ENCODE data around the gene WWTR1. TPM values are rescaled to one million over a fixed set of nuclear protein-coding genes. Genes with fewer than 3 reads are reported as not detected.

Gene WWTR1
- total and polyA plus RNA-seq, 4 donors = 93.5 to 225 (median 131) TPM

DNA sequence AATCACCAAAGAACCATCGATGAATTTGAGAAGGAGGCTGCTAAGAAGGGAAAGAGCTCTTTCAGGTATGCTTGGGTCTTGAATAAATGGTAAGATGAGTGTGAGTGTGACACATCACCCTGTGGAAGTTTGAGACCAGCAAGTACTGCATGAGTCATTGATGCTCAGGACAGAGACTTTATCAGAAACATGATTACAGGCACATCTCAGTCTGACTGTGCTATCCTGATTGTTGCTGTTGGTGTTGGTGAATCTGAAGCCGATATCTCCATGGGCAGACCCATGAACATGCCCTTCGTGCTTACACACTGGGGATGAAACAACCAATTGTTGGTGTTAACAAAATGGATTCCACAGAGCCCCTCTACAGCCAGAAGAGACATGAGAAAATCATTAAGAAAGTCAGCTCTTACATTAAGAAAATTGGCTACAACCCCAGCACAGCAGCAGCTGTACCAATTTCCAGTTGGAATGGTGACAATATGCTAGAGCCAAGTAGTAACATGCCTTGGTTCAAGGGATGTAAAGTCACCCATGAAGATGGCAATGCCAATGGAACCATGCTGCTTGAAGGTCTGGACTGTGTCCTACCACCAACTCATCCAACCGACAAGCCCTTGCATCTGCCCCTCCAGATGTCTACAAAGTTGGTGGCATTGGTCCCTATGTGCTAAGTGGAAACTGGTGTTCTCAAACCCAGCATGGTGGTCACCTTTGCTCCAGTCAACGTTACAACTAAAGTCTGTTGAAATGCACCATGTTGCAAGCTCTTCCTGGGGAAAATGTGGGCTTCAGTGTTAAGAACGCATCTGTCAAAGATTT, 162.9 kb downstream of the WWTR1 start:
- H3K36me3 ChIP-seq (ENCODE audit: control insufficient read depth in 1 of 2, insufficient read depth in 2 of 2, low read length in 1 of 2) = no peaks in the 10 kb centered on the region
- no peaks in the 10 kb centered on the region for H3K4me1 ChIP-seq (ENCODE audit: control insufficient read depth in 1 of 2, insufficient read depth in 2 of 2, low read length in 2 of 2)
- H3K27me3 ChIP-seq (ENCODE audit: control insufficient read depth in 1 of 2, insufficient read depth in 2 of 2, low read length in 1 of 2) = no peaks in the 10 kb centered on the region
- intact Hi-C loops (cut with DNase I) = loop anchor here in 1 of 2 donors (5.0 kb wide), 1 partner anchor 277 kb away; no protein-coding TSS in a partner anchor
- no peak overlapping the region for H3K4me3 ChIP-seq (ENCODE audit: low read length in 2 of 2)
- no peak for DNase-seq
- ATAC-seq (ENCODE audit: low FRiP score) = no peak
- H3K27ac ChIP-seq (ENCODE audit: low read depth in 1 of 2, low read length in 2 of 2) = no peak overlapping the region
- WGBS, 2 donors = 95 to 96% methylated on average over 6 of the region's 6 CpGs
- no peaks in the 10 kb centered on the region for H3K9me3 ChIP-seq (ENCODE audit: control insufficient read depth, low read length)

DNA sequence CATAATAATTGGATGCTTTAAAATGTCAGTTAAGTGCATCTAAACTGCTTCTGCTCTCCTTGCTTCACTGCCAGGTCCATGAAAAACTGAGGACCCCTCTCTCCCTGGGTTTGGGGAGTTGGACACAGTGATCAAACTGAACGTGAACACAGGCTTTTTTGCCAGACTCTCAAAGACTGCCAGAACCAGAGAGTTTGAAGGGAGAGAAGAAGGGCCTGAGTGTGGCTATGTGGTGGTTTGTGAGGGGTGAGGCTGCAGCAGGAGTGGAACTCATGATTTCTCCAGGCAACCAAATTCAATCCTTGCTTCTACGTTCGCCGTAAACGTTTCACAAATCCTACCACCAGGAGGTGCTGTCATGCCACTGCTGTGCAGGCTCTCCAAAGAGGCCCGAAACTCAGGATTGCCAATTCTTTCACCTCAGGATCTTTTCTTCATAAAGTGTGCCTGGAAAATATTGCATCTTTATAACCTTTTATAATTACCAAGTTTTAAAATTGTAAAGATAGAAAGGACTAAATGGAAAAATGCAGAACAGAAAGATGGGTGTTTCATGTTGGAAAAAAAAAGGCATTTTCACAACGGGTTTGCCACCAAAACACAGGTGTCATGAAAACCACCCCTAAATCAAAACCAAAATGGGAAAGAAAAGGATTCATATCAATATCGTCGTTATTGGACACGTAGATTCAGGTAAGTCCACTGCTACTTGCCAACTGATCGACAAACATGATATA, 163.6 kb downstream of the WWTR1 start:
- 28 to 29% methylated on average over 10 to 11 of the region's 11 CpGs for WGBS, 2 donors
- H3K27ac ChIP-seq (ENCODE audit: low read depth in 1 of 2, low read length in 2 of 2) = no peak overlapping the region
- H3K36me3 ChIP-seq (ENCODE audit: control insufficient read depth in 1 of 2, insufficient read depth in 2 of 2, low read length in 1 of 2) = no peaks in the 10 kb centered on the region
- intact Hi-C loops (cut with DNase I) = loop anchor here in 1 of 2 donors (5.0 kb wide), 1 partner anchor 278 kb away; no protein-coding TSS in a partner anchor
- DNase-seq (peak; percentile 74 to 83), ATAC-seq (ENCODE audit: low FRiP score) (peak; percentile 77)
- no peaks in the 10 kb centered on the region for H3K27me3 ChIP-seq (ENCODE audit: control insufficient read depth in 1 of 2, insufficient read depth in 2 of 2, low read length in 1 of 2)
- no peaks in the 10 kb centered on the region for H3K4me1 ChIP-seq (ENCODE audit: control insufficient read depth in 1 of 2, insufficient read depth in 2 of 2, low read length in 2 of 2)
- no peaks in the 10 kb centered on the region for H3K9me3 ChIP-seq (ENCODE audit: control insufficient read depth, low read length)
- no peak overlapping the region for H3K4me3 ChIP-seq (ENCODE audit: low read length in 2 of 2)

DNA sequence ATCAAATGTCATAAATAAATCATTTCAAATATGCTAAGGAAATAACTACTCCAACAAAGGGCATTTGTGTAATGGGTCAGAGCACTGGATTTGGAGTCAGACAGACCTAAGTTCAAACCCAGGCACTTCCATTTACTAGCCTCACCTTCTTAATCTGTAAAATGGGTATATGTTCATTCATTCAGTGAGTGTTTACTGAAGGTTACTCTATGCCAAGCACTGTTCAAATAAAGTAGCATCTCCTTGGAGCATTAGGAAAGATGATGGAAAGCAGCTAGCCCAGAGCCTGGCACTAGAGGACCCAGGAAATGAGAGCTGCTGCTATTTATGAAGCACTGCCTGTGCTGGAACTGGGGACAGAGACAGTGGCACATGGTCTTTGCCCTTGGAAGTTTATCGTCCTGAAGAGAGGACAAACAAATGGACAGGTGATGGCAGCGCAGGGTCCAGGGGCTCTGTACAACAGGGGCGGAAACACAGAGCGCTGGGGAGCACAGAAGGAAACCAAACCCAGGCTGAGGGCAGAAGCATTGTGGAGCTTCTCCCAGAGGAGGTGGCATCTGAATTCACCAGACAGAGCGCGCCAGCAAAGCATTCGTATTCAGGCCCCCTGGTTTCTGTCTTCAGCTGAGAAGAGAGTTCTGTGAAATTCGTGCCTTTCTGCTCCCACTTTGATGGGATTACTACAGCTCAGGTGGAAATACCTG, 164.4 kb downstream of the WWTR1 start:
- ATAC-seq (ENCODE audit: low FRiP score) (no peak), DNase-seq (no peak)
- Histone ChIP-seq H3K36me3 (ENCODE audit: control insufficient read depth in 1 of 2, insufficient read depth in 2 of 2, low read length in 1 of 2) (no peaks in the 10 kb centered on the region), H3K9me3 (ENCODE audit: control insufficient read depth, low read length) (no peaks in the 10 kb centered on the region), H3K4me3 (ENCODE audit: low read length in 2 of 2) (no peak overlapping the region), H3K4me1 (ENCODE audit: control insufficient read depth in 1 of 2, insufficient read depth in 2 of 2, low read length in 2 of 2) (no peaks in the 10 kb centered on the region), H3K27me3 (ENCODE audit: control insufficient read depth in 1 of 2, insufficient read depth in 2 of 2, low read length in 1 of 2) (no peaks in the 10 kb centered on the region), H3K27ac (ENCODE audit: low read depth in 1 of 2, low read length in 2 of 2) (no peak overlapping the region)
- WGBS, 2 donors = 80 to 84% methylated on average over 8 of the region's 8 CpGs
- intact Hi-C loops (cut with DNase I) = loop anchor here in 1 of 2 donors (5.0 kb wide), 1 partner anchor 279 kb away; no protein-coding TSS in a partner anchor

DNA sequence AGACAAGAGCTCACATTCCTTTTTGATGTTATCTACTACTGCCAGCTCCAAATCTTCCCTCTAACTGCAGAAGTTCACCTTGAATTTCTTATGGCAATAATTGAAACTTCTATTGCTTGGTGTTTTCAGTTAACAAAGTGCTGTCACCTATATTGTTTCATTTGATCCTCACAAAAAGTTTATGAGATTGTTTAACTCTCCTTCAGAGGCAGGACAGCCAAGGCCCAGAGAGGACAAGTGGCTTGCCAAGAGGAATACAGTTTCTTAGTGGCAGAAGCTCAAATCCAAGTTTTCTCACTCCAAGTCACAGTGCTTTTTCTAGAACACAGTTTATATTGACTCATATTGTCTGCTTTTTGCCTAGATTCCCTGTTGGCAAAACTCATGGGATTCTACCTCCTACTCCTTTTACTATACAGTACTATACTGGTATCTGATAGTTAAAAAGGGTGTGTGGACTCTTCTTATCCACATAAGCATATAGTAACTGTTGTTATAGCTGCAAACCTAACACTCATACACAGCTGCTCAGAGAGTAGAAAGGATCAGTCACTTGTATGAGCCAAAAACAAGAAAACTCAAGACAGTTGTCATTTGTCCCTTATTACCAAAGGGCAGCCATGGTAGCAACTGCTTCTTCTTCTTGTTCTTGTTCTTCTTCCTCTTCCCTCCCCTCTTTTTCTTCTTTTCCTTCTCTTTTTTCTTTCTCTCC, 167.4 kb downstream of the WWTR1 start:
- no peaks in the 10 kb centered on the region for H3K36me3 ChIP-seq (ENCODE audit: control insufficient read depth in 1 of 2, insufficient read depth in 2 of 2, low read length in 1 of 2)
- H3K27me3 ChIP-seq (ENCODE audit: control insufficient read depth in 1 of 2, insufficient read depth in 2 of 2, low read length in 1 of 2) = no peaks in the 10 kb centered on the region
- H3K9me3 ChIP-seq (ENCODE audit: control insufficient read depth, low read length) = no peaks in the 10 kb centered on the region
- H3K27ac ChIP-seq (ENCODE audit: low read depth in 1 of 2, low read length in 2 of 2) = peak overlapping the region in 1 of 2 donors; percentile 18
- intact Hi-C loops (cut with DNase I) = loop anchor here in 1 of 2 donors (5.0 kb wide), 1 partner anchor 282 kb away; no protein-coding TSS in a partner anchor
- H3K4me3 ChIP-seq (ENCODE audit: low read length in 2 of 2) = no peak overlapping the region
- no peaks in the 10 kb centered on the region for H3K4me1 ChIP-seq (ENCODE audit: control insufficient read depth in 1 of 2, insufficient read depth in 2 of 2, low read length in 2 of 2)
- ATAC-seq (ENCODE audit: low FRiP score) (no peak), DNase-seq (no peak)

DNA sequence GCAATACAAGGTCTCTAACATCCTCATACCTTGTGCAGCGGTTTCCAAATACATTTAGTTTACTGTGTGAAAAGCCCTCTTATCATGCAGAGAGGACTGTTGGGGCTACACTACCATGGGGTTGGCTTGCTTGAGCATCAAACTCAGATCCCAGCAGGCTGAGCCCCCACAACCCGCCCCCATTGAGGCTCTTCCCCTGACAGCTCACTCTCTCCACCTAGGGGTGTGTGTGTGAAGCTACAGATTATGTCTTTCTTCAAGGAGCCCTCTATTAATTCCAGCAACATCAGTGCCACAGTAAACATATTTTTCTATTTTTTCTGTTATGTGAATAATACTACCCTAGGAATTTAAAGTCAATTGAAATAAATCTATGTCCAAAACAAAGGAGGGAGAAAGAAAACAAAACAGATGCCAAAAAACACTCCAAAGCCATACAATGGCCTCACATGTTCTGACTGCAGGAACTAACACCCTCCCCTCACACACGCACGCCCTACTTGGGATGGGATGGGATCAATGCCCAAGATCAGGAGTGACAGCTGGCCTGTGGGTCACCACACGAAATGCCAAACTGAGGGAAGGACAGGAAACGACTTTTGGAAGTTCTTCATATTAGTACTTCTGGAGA, 168.7 kb downstream of the WWTR1 start:
- intact Hi-C loops (cut with DNase I) = loop anchor here in 1 of 2 donors (10.0 kb wide), 1 partner anchor 514 kb away; no protein-coding TSS in a partner anchor
- Histone ChIP-seq H3K27me3 (ENCODE audit: control insufficient read depth in 1 of 2, insufficient read depth in 2 of 2, low read length in 1 of 2) (no peaks in the 10 kb centered on the region), H3K36me3 (ENCODE audit: control insufficient read depth in 1 of 2, insufficient read depth in 2 of 2, low read length in 1 of 2) (no peaks in the 10 kb centered on the region), H3K9me3 (ENCODE audit: control insufficient read depth, low read length) (no peaks in the 10 kb centered on the region), H3K4me1 (ENCODE audit: control insufficient read depth in 1 of 2, insufficient read depth in 2 of 2, low read length in 2 of 2) (no peaks in the 10 kb centered on the region), H3K4me3 (ENCODE audit: low read length in 2 of 2) (no peak overlapping the region), H3K27ac (ENCODE audit: low read depth in 1 of 2, low read length in 2 of 2) (peak overlapping the region in 1 of 2 donors; percentile 12)
- 26 to 29% methylated on average over 6 of the region's 6 CpGs for WGBS, 2 donors
- ATAC-seq (ENCODE audit: low FRiP score) = no peak
- DNase-seq = peak in 1 of 2 donors; percentile 43

DNA sequence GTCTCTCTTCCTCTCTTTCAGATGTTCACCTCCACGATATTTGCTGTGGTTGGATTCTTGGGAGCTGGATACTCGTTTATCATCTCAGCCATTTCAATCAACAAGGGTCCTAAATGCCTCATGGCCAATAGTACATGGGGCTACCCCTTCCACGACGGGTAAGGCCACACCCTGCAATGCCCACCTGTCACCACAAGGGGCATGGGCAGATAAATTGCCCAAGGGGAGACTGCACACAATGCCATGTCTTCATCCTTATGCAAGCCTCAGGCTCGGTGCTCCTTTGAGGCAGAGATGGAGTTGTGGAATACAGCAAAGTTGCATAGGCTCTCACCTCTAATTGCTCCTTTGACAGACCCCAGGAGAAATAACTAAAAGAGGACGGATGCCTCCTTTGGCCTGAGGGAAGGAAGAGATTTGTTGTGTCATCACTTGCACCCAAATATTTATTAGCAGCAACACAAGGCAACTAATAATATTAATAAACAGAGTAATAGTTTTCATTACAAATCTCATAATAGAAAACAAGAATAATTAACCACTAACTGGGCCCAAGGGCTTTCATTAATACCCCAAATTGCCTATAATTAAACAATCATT, 170.1 kb downstream of the WWTR1 start:
- intact Hi-C loops (cut with DNase I) = loop anchor here in 1 of 2 donors (10.0 kb wide), 1 partner anchor 513 kb away; no protein-coding TSS in a partner anchor
- H3K9me3 ChIP-seq (ENCODE audit: control insufficient read depth, low read length) = no peaks in the 10 kb centered on the region
- H3K4me1 ChIP-seq (ENCODE audit: control insufficient read depth in 1 of 2, insufficient read depth in 2 of 2, low read length in 2 of 2) = no peaks in the 10 kb centered on the region
- WGBS, 2 donors = 85 to 88% methylated on average over 6 of the region's 6 CpGs
- no peaks in the 10 kb centered on the region for H3K27me3 ChIP-seq (ENCODE audit: control insufficient read depth in 1 of 2, insufficient read depth in 2 of 2, low read length in 1 of 2)
- DNase-seq (peak in 1 of 2 donors; percentile 42), ATAC-seq (ENCODE audit: low FRiP score) (no peak)
- no peak overlapping the region for H3K4me3 ChIP-seq (ENCODE audit: low read length in 2 of 2)
- no peak overlapping the region for H3K27ac ChIP-seq (ENCODE audit: low read depth in 1 of 2, low read length in 2 of 2)
- no peaks in the 10 kb centered on the region for H3K36me3 ChIP-seq (ENCODE audit: control insufficient read depth in 1 of 2, insufficient read depth in 2 of 2, low read length in 1 of 2)

DNA sequence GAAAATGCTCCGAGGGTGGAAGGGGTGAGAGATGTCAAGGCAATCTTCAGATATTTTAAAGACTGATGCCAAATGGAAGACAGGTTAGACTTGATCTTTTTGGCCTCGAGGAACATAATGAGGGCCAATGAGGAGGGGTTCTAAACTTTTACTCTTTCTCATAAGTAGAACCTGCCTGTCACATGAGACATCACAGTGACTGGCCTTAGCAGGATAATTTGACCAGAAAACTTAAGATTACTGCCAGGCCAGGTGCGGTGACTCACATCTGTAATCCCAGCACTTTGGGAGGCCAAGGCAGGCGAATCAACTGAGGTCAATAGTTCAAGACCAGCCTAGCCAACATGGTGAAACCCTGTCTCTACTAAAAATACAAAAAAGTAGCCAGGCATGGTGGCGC, 171.1 kb downstream of the WWTR1 start:
- H3K27ac ChIP-seq (ENCODE audit: low read depth in 1 of 2, low read length in 2 of 2) = no peak overlapping the region
- 85 to 93% methylated on average over 5 of the region's 5 CpGs for WGBS, 2 donors
- no peaks in the 10 kb centered on the region for H3K27me3 ChIP-seq (ENCODE audit: control insufficient read depth in 1 of 2, insufficient read depth in 2 of 2, low read length in 1 of 2)
- no peaks in the 10 kb centered on the region for H3K4me1 ChIP-seq (ENCODE audit: control insufficient read depth in 1 of 2, insufficient read depth in 2 of 2, low read length in 2 of 2)
- no peak overlapping the region for H3K4me3 ChIP-seq (ENCODE audit: low read length in 2 of 2)
- no peaks in the 10 kb centered on the region for H3K9me3 ChIP-seq (ENCODE audit: control insufficient read depth, low read length)
- DNase-seq = no peak
- no peaks in the 10 kb centered on the region for H3K36me3 ChIP-seq (ENCODE audit: control insufficient read depth in 1 of 2, insufficient read depth in 2 of 2, low read length in 1 of 2)
- intact Hi-C loops (cut with DNase I) = loop anchor here in 1 of 2 donors (10.0 kb wide), 1 partner anchor 512 kb away; no protein-coding TSS in a partner anchor
- ATAC-seq (ENCODE audit: low FRiP score) = no peak

Measured in aorta (tissue), 5 donors.